OCI-LY7 (cell line): ENCODE results near the gene KIAA1671. TPM values are rescaled to one million over a fixed set of nuclear protein-coding genes. Genes with fewer than 3 reads are reported as not detected.

Experiments used
- BruUV-seq: library from RNA; stranded (reverse); fragments of 400-500 nt; replicated peaks from 2 replicates; lab custom pipeline; 2021; lab: Mats Ljungman, UMichigan
- CTCF ChIA-PET: fragments of 300-600 bp; sonication (Branson Sonifier 250); formaldehyde crosslinking; loops from one replicate; lab custom pipeline; 2022; ENCODE audit warnings: antibody characterized with exemption; ENCODE audit not compliant: unreplicated experiment; lab: Charles Lee
- POLR2A ChIA-PET: fragments of 300-600 bp; sonication (Branson Sonifier 250); formaldehyde crosslinking; loops from one replicate; lab custom pipeline; 2022; ENCODE audit warnings: antibody characterized with exemption; lab: Charles Lee
- DNase-seq: peaks from one replicate; pipeline ENCODE4 v3.0.0-alpha.2; 2015; ENCODE audit warnings: low spot score
- H2AFZ ChIP-seq: fragments of 200-600 bp; sonication (generic), shearing (Covaris generic); 2 replicates; pipeline ENCODE4 v1.6.1; 2014; ENCODE audit warnings: mild to moderate bottlenecking, antibody characterized with exemption, low read length, moderate library complexity
- H3K27ac ChIP-seq: fragments of 200-600 bp; sonication (generic); 2 replicates; pipeline ENCODE4 v1.5.1; 2014; ENCODE audit warnings: mixed run types, low read depth, mild to moderate bottlenecking, moderate library complexity, low read length, inconsistent platforms; ENCODE audit not compliant: poor library complexity, severe bottlenecking
- H3K36me3 ChIP-seq: fragments of 200-600 bp; sonication (generic); 2 replicates; pipeline ENCODE4 v1.6.1; 2014; ENCODE audit warnings: mild to moderate bottlenecking, antibody characterized with exemption, low read length, moderate library complexity, mixed read lengths; ENCODE audit not compliant: insufficient read depth
- H3K4me1 ChIP-seq: fragments of 200-600 bp; sonication (generic); 2 replicates; pipeline ENCODE4 v1.5.1; 2014; ENCODE audit warnings: mild to moderate bottlenecking, low read length; ENCODE audit not compliant: insufficient read depth, poor library complexity, severe bottlenecking
- H3K4me2 ChIP-seq: fragments of 200-600 bp; sonication (generic); 2 replicates; pipeline ENCODE4 v1.6.1; 2014; ENCODE audit warnings: mild to moderate bottlenecking, low read length
- H3K4me3 ChIP-seq: fragments of 200-600 bp; sonication (generic); 2 replicates; pipeline ENCODE4 v1.5.1; 2014; ENCODE audit warnings: mild to moderate bottlenecking, low read depth, low read length; ENCODE audit not compliant: poor library complexity, severe bottlenecking
- H3K79me2 ChIP-seq: fragments of 200-600 bp; sonication (generic); 2 replicates; pipeline ENCODE4 v1.6.1; 2016; ENCODE audit warnings: low read depth, mild to moderate bottlenecking, low read length, moderate library complexity, mixed read lengths; ENCODE audit not compliant: insufficient read depth
- H3K9me2 ChIP-seq: fragments of 200-600 bp; sonication (generic); 2 replicates; pipeline ENCODE4 v1.6.1; 2016; ENCODE audit warnings: mild to moderate bottlenecking, low read length, mixed read lengths; ENCODE audit not compliant: insufficient read depth
- H3K9me3 ChIP-seq: fragments of 200-600 bp; sonication (generic); 2 replicates; pipeline ENCODE4 v1.6.1; 2014; ENCODE audit warnings: mild to moderate bottlenecking, mixed run types, low read length, mixed read lengths
- H4K20me1 ChIP-seq: fragments of 200-600 bp; sonication (generic); 2 replicates; pipeline ENCODE4 v1.6.1; 2014; ENCODE audit warnings: mild to moderate bottlenecking, antibody characterized with exemption, low read length, moderate library complexity, mixed read lengths; ENCODE audit not compliant: insufficient read depth
- CTCF ChIP-seq: fragments of 200-600 bp; sonication (generic); conservative IDR thresholded peaks from 2 replicates; pipeline ENCODE4 v1.5.1; 2014; ENCODE audit warnings: mild to moderate bottlenecking, antibody characterized with exemption, low read length, moderate library complexity, mixed read lengths
- EZH2phosphoT487 ChIP-seq: fragments of 200-600 bp; sonication (generic); IDR thresholded peaks from 2 replicates; pipeline ENCODE4 v1.6.1; 2018; ENCODE audit warnings: low read depth, borderline replicate concordance, mild to moderate bottlenecking, mixed run types, antibody characterized with exemption, low read length, moderate library complexity, mixed read lengths
- intact Hi-C: fragments of 100-400 bp; cut with micrococcal nuclease; formaldehyde crosslinking; loops from one replicate; pipeline ENCODE4 v1.10.0; 2022; ENCODE audit not compliant: unreplicated experiment
- total RNA-seq, 2 experiments: library from RNA; depleted of rRNA in 1 of 2; stranded (reverse); fragments of >200 nt in 1 of 2; shearing (Covaris generic) in 1 of 2; gene quantifications; 2 replicates each; pipeline ENCODE4 v1.2.3, GENCODE V29; 2014 to 2022

Gene KIAA1671
- total RNA-seq, 2 experiments from 2014 or later = not detected

- Histone ChIP-seq H4K20me1 (no peaks in the 10 kb centered on the region), H3K27ac (no peak overlapping the region), H3K9me3 (no peaks in the 10 kb centered on the region), H3K36me3 (no peaks in the 10 kb centered on the region), H2AFZ (no peak overlapping the region), H3K4me3 (no peak overlapping the region), H3K79me2 (no peaks in the 10 kb centered on the region), H3K4me2 (no peak overlapping the region), H3K4me1 (no peaks in the 10 kb centered on the region), H3K9me2 (no peaks in the 10 kb centered on the region)
- ChIA-PET POLR2A (no interaction called here), CTCF (no interaction called here)
- DNase-seq = no peak
- BruUV-seq = no TSS peak
- intact Hi-C loops = no loop called here
- TF ChIP-seq EZH2phosphoT487 (no peak), CTCF (no peak)
Observed at GRCh38 chr22:24992946-24993345, 40.4 kb downstream of the KIAA1671 start.

GRCh38 chr22:24994070-24994763 lies 41.7 kb downstream of the KIAA1671 start:
- Histone ChIP-seq H3K4me2 (no peak overlapping the region), H4K20me1 (no peaks in the 10 kb centered on the region), H3K79me2 (no peaks in the 10 kb centered on the region), H3K4me1 (no peaks in the 10 kb centered on the region), H3K9me3 (no peaks in the 10 kb centered on the region), H3K9me2 (no peaks in the 10 kb centered on the region), H3K27ac (no peak overlapping the region), H2AFZ (no peak overlapping the region), H3K4me3 (no peak overlapping the region), H3K36me3 (no peaks in the 10 kb centered on the region)
- TF ChIP-seq EZH2phosphoT487 = no peak
- TF ChIP-seq CTCF = no peak
- CTCF ChIA-PET = no interaction called here
- POLR2A ChIA-PET = no interaction called here
- intact Hi-C loops = no loop called here
- no peak for DNase-seq
- no TSS peak for BruUV-seq

- POLR2A ChIA-PET = no interaction called here
- intact Hi-C loops = no loop called here
- no peaks in the 10 kb centered on the region for H3K9me3 ChIP-seq
Observed at GRCh38 chr22:24995649-24996180, 43.2 kb downstream of the KIAA1671 start.

More at GRCh38 chr22:24995649-24996180, 43.2 kb downstream of the KIAA1671 start:
- H3K79me2 ChIP-seq = no peaks in the 10 kb centered on the region
- no peaks in the 10 kb centered on the region for H4K20me1 ChIP-seq
- CTCF ChIA-PET = no interaction called here
- H3K27ac ChIP-seq = no peak overlapping the region
- H3K4me2 ChIP-seq = no peak overlapping the region
- H3K4me3 ChIP-seq = no peak overlapping the region
- no peak overlapping the region for H2AFZ ChIP-seq
- no TSS peak for BruUV-seq
- no peaks in the 10 kb centered on the region for H3K36me3 ChIP-seq
- no peaks in the 10 kb centered on the region for H3K4me1 ChIP-seq
- no peak for DNase-seq
- TF ChIP-seq CTCF = no peak
- TF ChIP-seq EZH2phosphoT487 = no peak
- no peaks in the 10 kb centered on the region for H3K9me2 ChIP-seq
